Fibroblast of villous mesenchyme (primary cell): Measurements from ENCODE around the gene RHOG. TPM values are rescaled to one million over a fixed set of nuclear protein-coding genes. Genes with fewer than 3 reads are reported as not detected.
"Not testable (repeated sequence)": the region's sequence is repeated elsewhere in the genome, so short reads cannot be mapped to it uniquely, and the experiment has no call there.

Source experiments
- DNase-seq: peaks from one replicate; pipeline ENCODE4 v3.0.0-alpha.2; 2010; ENCODE audit warnings: low read depth
- H3K4me3 ChIP-seq: 2 replicates; pipeline ENCODE4 v1.5.1; 2011; ENCODE audit warnings: low read depth, mild to moderate bottlenecking, low read length
- CTCF ChIP-seq: IDR thresholded peaks from 2 replicates; pipeline ENCODE4 v1.5.1; 2012; ENCODE audit warnings: low read depth, mild to moderate bottlenecking, low read length; ENCODE audit not compliant: insufficient read depth
- total RNA-seq: library from RNA; depleted of rRNA; stranded (reverse); fragments of >200 nt; gene quantifications from 2 replicates; pipeline ENCODE4 v1.2.3, GENCODE V29; 2012

RHOG gene
- total RNA-seq, 1 donor = 9.5 TPM

GRCh38 chr11:3823303-3823702 is 17.5 kb downstream of the RHOG start:
- TF ChIP-seq CTCF = no peak
- peak; percentile 68 for DNase-seq
- no peak overlapping the region for H3K4me3 ChIP-seq

GRCh38 chr11:3822312-3822711 is 18.4 kb downstream of the RHOG start:
- no peak for DNase-seq
- no peak overlapping the region for H3K4me3 ChIP-seq

GRCh38 chr11:3820971-3821370 is 19.8 kb downstream of the RHOG start:
- no peak for TF ChIP-seq CTCF
- DNase-seq = no peak
- H3K4me3 ChIP-seq = no peak overlapping the region

More at GRCh38 chr11:3822312-3822711, 18.4 kb downstream of the RHOG start:
- no peak for TF ChIP-seq CTCF

DNA sequence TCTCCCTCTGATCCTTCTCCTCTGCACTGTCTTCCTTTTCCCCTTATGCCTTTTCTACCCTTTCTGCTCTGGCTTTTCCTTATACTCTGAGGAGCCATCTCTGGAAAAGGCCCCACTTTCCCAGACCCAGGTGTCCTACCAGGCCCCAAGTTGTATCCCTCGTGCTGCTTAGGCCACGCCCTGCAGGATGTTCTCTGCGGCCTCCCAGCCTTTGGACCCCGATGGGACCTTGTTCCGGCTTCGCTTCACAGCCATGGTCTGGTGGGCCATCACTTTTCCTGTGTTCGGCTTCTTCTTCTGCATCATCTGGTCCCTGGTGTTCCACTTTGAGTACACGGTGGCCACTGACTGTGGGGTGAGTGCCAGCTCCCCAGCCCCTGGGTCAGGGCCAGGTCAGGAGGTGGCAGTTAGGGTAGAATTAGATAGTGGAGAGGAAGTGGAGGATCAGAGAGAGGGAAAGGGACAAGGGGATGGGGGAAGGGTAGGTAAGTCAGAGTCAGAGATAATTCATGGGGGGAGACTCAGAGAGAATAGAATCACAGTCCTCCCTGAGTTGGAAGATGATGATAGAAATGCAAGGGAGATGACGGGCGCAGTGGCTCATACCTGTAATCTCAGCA is 23.5 kb downstream of the RHOG start:
- H3K4me3 ChIP-seq = no peak overlapping the region
- no peak for TF ChIP-seq CTCF
- no peak for DNase-seq

DNA sequence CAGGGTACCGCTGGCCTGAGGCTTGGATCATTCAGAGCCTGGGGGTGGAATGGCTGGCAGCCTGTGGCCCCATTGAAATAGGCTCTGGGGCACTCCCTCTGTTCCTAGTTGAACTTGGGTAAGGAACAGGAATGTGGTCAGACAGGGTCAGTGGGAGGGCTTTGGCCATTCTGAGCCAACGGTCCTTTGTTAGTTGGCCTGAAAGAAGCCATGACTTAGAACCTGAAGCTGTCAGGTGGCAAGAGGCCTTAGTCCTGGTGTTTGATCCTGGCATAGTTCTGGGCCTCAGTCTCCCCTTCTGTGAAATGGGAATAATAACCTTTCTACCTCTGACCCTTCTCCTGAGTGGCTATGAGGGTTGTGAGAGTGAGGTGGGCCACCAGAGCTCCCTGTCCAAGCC is 24.1 kb downstream of the RHOG start:
- no peak for TF ChIP-seq CTCF
- DNase-seq = no peak

DNA sequence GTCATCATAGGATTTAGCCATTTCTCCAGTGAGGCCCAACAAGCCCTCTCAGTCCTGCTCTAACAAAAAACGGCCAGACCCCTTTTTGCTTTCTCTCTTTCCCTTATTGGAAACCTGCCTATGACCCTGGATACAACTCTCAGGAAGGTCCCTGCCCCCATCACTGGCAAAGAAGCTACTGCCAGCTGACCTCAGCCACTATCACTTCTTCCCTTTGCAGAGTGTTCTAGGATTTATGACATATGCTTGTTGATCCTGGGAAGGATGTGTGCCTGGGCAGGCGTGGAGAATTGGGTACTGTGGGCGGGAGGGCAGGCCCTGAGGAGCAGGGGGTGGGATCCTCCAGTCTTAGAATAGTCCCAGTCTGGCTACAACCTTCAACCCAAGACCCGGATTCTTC is 24.9 kb downstream of the RHOG start:
- no peak overlapping the region for H3K4me3 ChIP-seq
- TF ChIP-seq CTCF = no peak
- no peak for DNase-seq

More for the DNA sequence above, 24.1 kb downstream of the RHOG start:
- H3K4me3 ChIP-seq = no peak overlapping the region

GRCh38 chr11:3814832-3815231 is 25.9 kb downstream of the RHOG start:
- not testable (repeated sequence) for DNase-seq

More at GRCh38 chr11:3814832-3815231, 25.9 kb downstream of the RHOG start:
- H3K4me3 ChIP-seq = not testable (repeated sequence)
